H1 (cell line): ENCODE results near the gene SCGB1D4. TPM values are rescaled to one million over a fixed set of nuclear protein-coding genes. Genes with fewer than 3 reads are reported as not detected.
"Not testable (repeated sequence)": the region's sequence is repeated elsewhere in the genome, so short reads cannot be mapped to it uniquely, and the experiment has no call there.

ENCODE experiments used
- CTCF ChIA-PET: fragments of 300-600 bp; sonication (Branson Sonifier 250); formaldehyde crosslinking; loops from one replicate; lab custom pipeline; 2021; ENCODE audit not compliant: partially characterized antibody; lab: Charles Lee
- POLR2A ChIA-PET: fragments of 300-600 bp; sonication (Branson Sonifier 250); formaldehyde crosslinking; loops from one replicate; lab custom pipeline; 2021; ENCODE audit warnings: inconsistent platforms; ENCODE audit not compliant: partially characterized antibody; lab: Charles Lee
- DNase-seq, 2 experiments: peaks; one replicate each; pipeline versions ENCODE4 v3.0.0 to v3.0.0-alpha.2; 2010 to 2022; ENCODE audit warnings: low spot score in 2 of 2, low read depth in 1 of 2, mixed read lengths in 1 of 2
- FAIRE-seq: peaks from 2 replicates; lab custom pipeline; 2011; peaks lifted over from hg19 to GRCh38; lab: Jason Lieb, UNC
- H2AFZ ChIP-seq: 2 replicates; pipeline ENCODE4 v1.8.1; 2012; ENCODE audit warnings: low read length, inconsistent platforms
- H2AK5ac ChIP-seq: 2 replicates; pipeline ENCODE4 v1.6.1; 2013; ENCODE audit warnings: low read depth, low read length
- H2BK120ac ChIP-seq: replicated peaks from 2 replicates; pipeline ENCODE3; 2013; ENCODE audit warnings: low read depth, low read length, inconsistent platforms
- H2BK12ac ChIP-seq: 2 replicates; pipeline ENCODE4 v1.6.1; 2013; ENCODE audit warnings: low read depth, low read length
- H2BK15ac ChIP-seq: 2 replicates; pipeline ENCODE4 v1.6.1; 2013; ENCODE audit warnings: low read length
- H2BK20ac ChIP-seq: 2 replicates; pipeline ENCODE4 v1.6.1; 2013; ENCODE audit warnings: low read length
- H2BK5ac ChIP-seq: 2 replicates; pipeline ENCODE4 v1.6.1; 2013; ENCODE audit warnings: low read depth, low read length
- H3K14ac ChIP-seq: 2 replicates; pipeline ENCODE4 v1.6.1; 2013; ENCODE audit warnings: inconsistent platforms; ENCODE audit not compliant: insufficient read length
- H3K18ac ChIP-seq: 2 replicates; pipeline ENCODE4 v1.6.1; 2013; ENCODE audit warnings: low read length; ENCODE audit errors: extremely low read depth
- H3K23ac ChIP-seq: 2 replicates; pipeline ENCODE4 v1.6.1; 2013; ENCODE audit warnings: inconsistent platforms; ENCODE audit not compliant: insufficient read length
- H3K23me2 ChIP-seq: 2 replicates; pipeline ENCODE4 v1.6.1; 2013; ENCODE audit warnings: low read depth, low read length
- H3K27ac ChIP-seq: 2 replicates; pipeline ENCODE4 v1.6.1; 2011; ENCODE audit warnings: low read depth, low read length, inconsistent platforms
- H3K27me3 ChIP-seq, 4 experiments: replicated peaks in 1 of 4; 1 replicate in 1 of 4; 2 replicates in 3 of 4; pipeline versions ENCODE4 v1.6.1 to v1.8.1; 2011 to 2013; ENCODE audit warnings: low read length in 3 of 4, mild to moderate bottlenecking in 3 of 4, inconsistent platforms in 2 of 4, mixed read lengths in 2 of 4, moderate library complexity in 1 of 4; ENCODE audit not compliant: control insufficient read depth in 3 of 4, insufficient read depth in 3 of 4; ENCODE audit errors: extremely low read depth in 1 of 4
- H3K36me3 ChIP-seq, 4 experiments: 2 replicates each; pipeline versions ENCODE4 v1.6.1 to v1.8.1; 2011 to 2013; ENCODE audit warnings: mild to moderate bottlenecking in 4 of 4, low read length in 3 of 4, moderate library complexity in 2 of 4, control low read depth in 1 of 4, inconsistent platforms in 1 of 4; ENCODE audit not compliant: insufficient read depth in 4 of 4, control insufficient read depth in 2 of 4
- H3K4ac ChIP-seq: replicated peaks from 2 replicates; pipeline ENCODE3; 2013; ENCODE audit warnings: low read length, low read depth, mixed read lengths, inconsistent platforms; ENCODE audit not compliant: insufficient read length
- H3K4me1 ChIP-seq, 4 experiments: replicated peaks in 1 of 4; 1 replicate in 1 of 4; 2 replicates in 3 of 4; pipeline versions ENCODE4 v1.6.1 to v1.8.1; 2011 to 2013; ENCODE audit warnings: low read length in 3 of 4, inconsistent platforms in 2 of 4, mixed read lengths in 1 of 4; ENCODE audit not compliant: insufficient read depth in 4 of 4, control insufficient read depth in 3 of 4
- H3K4me2 ChIP-seq, 2 experiments: 2 replicates each; pipeline versions ENCODE4 v1.6.1 to v1.8.1; 2011 to 2013; ENCODE audit warnings: low read depth in 2 of 2, low read length in 2 of 2, control low read depth in 1 of 2, inconsistent platforms in 1 of 2, mild to moderate bottlenecking in 1 of 2; ENCODE audit not compliant: insufficient read depth in 1 of 2
- H3K4me3 ChIP-seq, 4 experiments: fragments of 200-600, 300-600 bp in 1 of 4; sonication (generic), shearing (Covaris generic), sonication (Bioruptor Twin) in 1 of 4; 2 replicates each; pipeline versions ENCODE4 v1.5.1 to v1.8.1; 2011 to 2016; ENCODE audit warnings: low read length in 4 of 4, low read depth in 3 of 4, control low read depth in 2 of 4, inconsistent platforms in 2 of 4, mild to moderate bottlenecking in 2 of 4, mixed read lengths in 1 of 4, moderate library complexity in 1 of 4; ENCODE audit not compliant: insufficient read depth in 2 of 4; ENCODE audit errors: extremely low read depth in 1 of 4
- H3K56ac ChIP-seq: replicated peaks from 2 replicates; pipeline ENCODE3; 2013; ENCODE audit warnings: low read depth, mild to moderate bottlenecking, mixed read lengths, low read length, inconsistent platforms; ENCODE audit not compliant: insufficient read length
- H3K79me1 ChIP-seq: 2 replicates; pipeline ENCODE4 v1.6.1; 2013; ENCODE audit warnings: low read depth, low read length, control low read depth
- H3K79me2 ChIP-seq, 2 experiments: 2 replicates each; pipeline versions ENCODE4 v1.6.1 to v1.8.1; 2012 to 2013; ENCODE audit warnings: low read length in 2 of 2, mild to moderate bottlenecking in 2 of 2, inconsistent platforms in 1 of 2; ENCODE audit not compliant: insufficient read depth in 2 of 2, control insufficient read depth in 1 of 2
- H3K9ac ChIP-seq, 4 experiments: replicated peaks in 1 of 4; 1 replicate in 1 of 4; 2 replicates in 3 of 4; pipeline versions ENCODE4 v1.6.1 to v1.8.1; 2011 to 2013; ENCODE audit warnings: low read depth in 3 of 4, low read length in 3 of 4, control low read depth in 2 of 4, mild to moderate bottlenecking in 2 of 4, moderate library complexity in 2 of 4, inconsistent platforms in 1 of 4; ENCODE audit errors: extremely low read depth in 1 of 4
- H3K9me3 ChIP-seq, 2 experiments: 2 replicates each; pipeline versions ENCODE4 v1.6.1 to v1.8.1; 2012 to 2013; ENCODE audit warnings: mild to moderate bottlenecking in 2 of 2, moderate library complexity in 2 of 2, control low read depth in 1 of 2, inconsistent platforms in 1 of 2, low read depth in 1 of 2, low read length in 1 of 2, mixed read lengths in 1 of 2; ENCODE audit not compliant: insufficient read depth in 2 of 2
- H4K20me1 ChIP-seq, 2 experiments: replicated peaks in 1 of 2; 2 replicates each; pipeline versions ENCODE3 to v1.8.1; 2011 to 2013; ENCODE audit warnings: inconsistent platforms in 2 of 2, low read length in 2 of 2, mild to moderate bottlenecking in 1 of 2; ENCODE audit not compliant: insufficient read depth in 2 of 2, control insufficient read depth in 1 of 2
- H4K5ac ChIP-seq: 2 replicates; pipeline ENCODE4 v1.6.1; 2013; ENCODE audit warnings: low read length, low read depth, mixed read lengths, inconsistent platforms; ENCODE audit not compliant: insufficient read length
- H4K8ac ChIP-seq: 2 replicates; pipeline ENCODE4 v1.8.0; 2013; ENCODE audit warnings: mild to moderate bottlenecking, moderate library complexity, low read length, inconsistent platforms; ENCODE audit not compliant: insufficient read depth; ENCODE audit errors: extremely low read depth
- H4K91ac ChIP-seq: replicated peaks from 2 replicates; pipeline ENCODE3; 2013; ENCODE audit warnings: low read length, mixed read lengths, inconsistent platforms; ENCODE audit not compliant: insufficient read length
- WGBS, 2 experiments: shearing (Covaris generic) in 1 of 2; methylation state at CpG; one replicate each; pipeline versions ENCODE4 v1.1.6 to v1.1.7; 2013 to 2015; ENCODE audit warnings: low lambda C conversion rate in 2 of 2, mixed read lengths in 2 of 2, inconsistent platforms in 1 of 2, low coverage in 1 of 2, missing lambda C conversion rate in 1 of 2; ENCODE audit not compliant: insufficient replicate concordance in 2 of 2, insufficient coverage in 1 of 2, insufficient read length in 1 of 2; ENCODE audit errors: extremely low coverage in 1 of 2, missing lambda C conversion rate in 1 of 2; 5-methylcytosine and 5-hydroxymethylcytosine counted together
- polyA plus RNA-seq, 7 experiments: library from polyadenylated mRNA; depleted of rRNA in 3 of 7; stranded (reverse) in 5 of 7; unstranded in 2 of 7; fragments of >200 nt in 5 of 7; fragments of 200-250 nt in 2 of 7; gene quantifications; 1 replicate in 5 of 7; 2 replicates in 1 of 7; 4 replicates in 1 of 7; pipeline versions ENCODE4 v1.2.1 to v1.2.3, GENCODE V29; 2011 to 2013; ENCODE audit warnings: missing spikeins in 2 of 7, mixed read lengths in 2 of 7
- total RNA-seq: library from RNA; stranded (reverse); fragmentation: NEBNext Ultra II Directional; extraction: Animal tissue kit (Norgen Biotek cat#: 25700); gene quantifications from 2 replicates; pipeline ENCODE4 v1.2.1, GENCODE V29; 2021

SCGB1D4 gene
- total and polyA plus RNA-seq, 2 of the 8 experiments (the other 6 are each of a cell fraction or from before 2014, with no cell fraction given) = not detected

GRCh38 chr11:62325781-62326180, 26.9 kb upstream of the SCGB1D4 start:
- H2BK12ac ChIP-seq, FAIRE-seq, H2BK15ac ChIP-seq, H3K9me3 ChIP-seq, H3K4ac ChIP-seq, H2AFZ ChIP-seq, POLR2A ChIA-PET, H3K79me1 ChIP-seq, H3K23me2 ChIP-seq, H3K14ac ChIP-seq, H3K4me3 ChIP-seq, H3K56ac ChIP-seq, H3K4me2 ChIP-seq, H3K27ac ChIP-seq, H2AK5ac ChIP-seq, H3K79me2 ChIP-seq, H3K23ac ChIP-seq, H2BK5ac ChIP-seq, H3K27me3 ChIP-seq, H3K4me1 ChIP-seq, H4K91ac ChIP-seq, H2BK120ac ChIP-seq, H3K18ac ChIP-seq, DNase-seq, H3K9ac ChIP-seq, H3K36me3 ChIP-seq, H4K5ac ChIP-seq, H2BK20ac ChIP-seq, H4K8ac ChIP-seq, H4K20me1 ChIP-seq: not testable (repeated sequence)
- WGBS, 2 experiments = 92% methylated on average over 5 of the region's 5 CpGs; no CpG with 5 or more reads in 1 of the 2 experiments
- CTCF ChIA-PET = interaction anchor here (0.6 to 2.6 kb wide), 11 partner anchors 8 to 205 kb away, joined by 3 to 7 read pairs (median 3); no protein-coding TSS in a partner anchor
